Non-pigmented ciliary epithelial cell (primary cell): ENCODE results near the gene C1QTNF4.
"Not testable (repeated sequence)": the region's sequence is repeated elsewhere in the genome, so short reads cannot be mapped to it uniquely, and the experiment has no call there.

ENCODE experiments used
- DNase-seq: peaks from one replicate; pipeline ENCODE4 v3.0.0-alpha.2; 2010; ENCODE audit warnings: low read depth

C1QTNF4 gene

GRCh38 chr11:47565340-47566148 lies 28.7 kb downstream of the C1QTNF4 start, which contains the start of gene PTPMT1:
TSS of gene PTPMT1 (plus strand) at chr11:47565599. CDS start at chr11:47565623, 24 bp downstream.
- DNase-seq, result no peak

- DNase-seq, result no peak
Measured at GRCh38 chr11:47564933-47565339, 29.3 kb downstream of the C1QTNF4 start.

GRCh38 chr11:47564366-47564765 lies 29.8 kb downstream of the C1QTNF4 start:
- DNase-seq, result not testable (repeated sequence)

GRCh38 chr11:47562393-47562792 lies 31.8 kb downstream of the C1QTNF4 start:
- not testable (repeated sequence) for DNase-seq

GRCh38 chr11:47560426-47560825 lies 33.8 kb downstream of the C1QTNF4 start:
- no peak for DNase-seq

- DNase-seq, result no peak
Measured at GRCh38 chr11:47558695-47559094, 35.5 kb downstream of the C1QTNF4 start.

GRCh38 chr11:47557004-47557403 lies 37.2 kb downstream of the C1QTNF4 start:
- not testable (repeated sequence) for DNase-seq

GRCh38 chr11:47553406-47553743 lies 40.8 kb downstream of the C1QTNF4 start:
- DNase-seq, result no peak

- DNase-seq, result no peak
Measured at GRCh38 chr11:47552566-47553405, 41.4 kb downstream of the C1QTNF4 start, which contains the start of gene CELF1. TSS of gene CELF1 (minus strand) at chr11:47553132. CDS start at chr11:47499523, 53,609 bp downstream.

GRCh38 chr11:47552056-47552565 lies 42.1 kb downstream of the C1QTNF4 start:
- DNase-seq, result no peak

GRCh38 chr11:47551086-47551485 lies 43.1 kb downstream of the C1QTNF4 start:
- DNase-seq, result no peak

GRCh38 chr11:47550288-47551047 lies 43.7 kb downstream of the C1QTNF4 start:
- DNase-seq, result no peak

GRCh38 chr11:47546274-47546673 lies 47.9 kb downstream of the C1QTNF4 start:
- not testable (repeated sequence) for DNase-seq

- no peak for DNase-seq
Measured at GRCh38 chr11:47545298-47545697, 48.9 kb downstream of the C1QTNF4 start.

- no peak for DNase-seq
Measured at GRCh38 chr11:47541070-47541469, 53.1 kb downstream of the C1QTNF4 start.

GRCh38 chr11:47539681-47540039 lies 54.6 kb downstream of the C1QTNF4 start:
- DNase-seq, result no peak
